IMR-90 (cell line): ENCODE results near the gene ABCD1. TPM values are rescaled to one million over a fixed set of nuclear protein-coding genes. Genes with fewer than 3 reads are reported as not detected.

Source experiments
- ATAC-seq: fragments of 200-7000 bp; cut with Tn5 transposase; 2 replicates; pipeline ENCODE4 v1.9.1; 2020; ENCODE audit warnings: low read depth, mild to moderate bottlenecking, moderate library complexity
- BruUV-seq: library from RNA; stranded (reverse); fragments of 400-500 nt; replicated peaks from 2 replicates; lab custom pipeline; 2021; lab: Mats Ljungman, UMichigan
- CTCF ChIA-PET: fragments of 300-600 bp; formaldehyde crosslinking; extraction: SDS; loops from one replicate; lab custom pipeline; 2021; ENCODE audit warnings: antibody characterized with exemption; lab: Yijun Ruan, JAX
- POLR2A ChIA-PET: fragments of 300-600 bp; sonication (Branson Sonifier 250); formaldehyde crosslinking; loops from one replicate; lab custom pipeline; 2022; ENCODE audit warnings: antibody characterized with exemption; ENCODE audit not compliant: unreplicated experiment; lab: Charles Lee
- DNase-seq: peaks from one replicate; pipeline ENCODE4 v3.0.0; 2013
- H2AFZ ChIP-seq: replicated peaks from 2 replicates; pipeline ENCODE3; 2013; ENCODE audit warnings: low read length, mild to moderate bottlenecking; ENCODE audit not compliant: poor library complexity
- H2AK5ac ChIP-seq: 2 replicates; pipeline ENCODE4 v1.6.1; 2013; ENCODE audit warnings: low read depth, low read length, inconsistent platforms
- H2AK9ac ChIP-seq: replicated peaks from 2 replicates; pipeline ENCODE3; 2013; ENCODE audit warnings: mild to moderate bottlenecking, low read depth, low read length, moderate library complexity; ENCODE audit not compliant: poor library complexity
- H2BK120ac ChIP-seq: 2 replicates; pipeline ENCODE4 v1.6.1; 2013; ENCODE audit warnings: low read depth, low read length, inconsistent platforms
- H2BK15ac ChIP-seq: 3 replicates; pipeline ENCODE4 v1.6.1; 2013; ENCODE audit warnings: low read depth, low read length, inconsistent platforms
- H2BK20ac ChIP-seq: 2 replicates; pipeline ENCODE4 v1.6.1; 2013; ENCODE audit warnings: low read depth, mild to moderate bottlenecking, inconsistent platforms, low read length, moderate library complexity
- H2BK5ac ChIP-seq: 2 replicates; pipeline ENCODE4 v1.6.1; 2013; ENCODE audit warnings: mild to moderate bottlenecking, low read depth, low read length, inconsistent platforms; ENCODE audit not compliant: poor library complexity, severe bottlenecking
- H3K14ac ChIP-seq: replicated peaks from 2 replicates; pipeline ENCODE4 v1.6.1; 2013; ENCODE audit warnings: low read depth, low read length, inconsistent platforms
- H3K18ac ChIP-seq: 2 replicates; pipeline ENCODE4 v1.6.1; 2013; ENCODE audit warnings: low read depth, low read length, control low read depth
- H3K23ac ChIP-seq: 2 replicates; pipeline ENCODE4 v1.6.1; 2013; ENCODE audit warnings: low read depth, low read length, inconsistent platforms
- H3K27ac ChIP-seq: 2 replicates; pipeline ENCODE4 v1.5.1; 2013; ENCODE audit warnings: mild to moderate bottlenecking, control low read depth, low read length; ENCODE audit not compliant: insufficient read depth
- H3K27me3 ChIP-seq: 2 replicates; pipeline ENCODE4 v1.6.1; 2013; ENCODE audit warnings: low read length; ENCODE audit not compliant: control insufficient read depth, insufficient read depth
- H3K36me3 ChIP-seq: 2 replicates; pipeline ENCODE4 v1.6.1; 2013; ENCODE audit warnings: low read length, mixed read lengths; ENCODE audit not compliant: control insufficient read depth, insufficient read depth
- H3K4ac ChIP-seq: 2 replicates; pipeline ENCODE4 v1.6.1; 2013; ENCODE audit warnings: low read depth, low read length, inconsistent platforms
- H3K4me1 ChIP-seq: 2 replicates; pipeline ENCODE4 v1.6.1; 2013; ENCODE audit warnings: low read length, mixed read lengths; ENCODE audit not compliant: control insufficient read depth, insufficient read depth
- H3K4me2 ChIP-seq: 2 replicates; pipeline ENCODE4 v1.6.1; 2013; ENCODE audit warnings: low read depth, mild to moderate bottlenecking, control low read depth, low read length, moderate library complexity
- H3K4me3 ChIP-seq: 2 replicates; pipeline ENCODE4 v1.5.1; 2013; ENCODE audit warnings: low read depth, mild to moderate bottlenecking, control low read depth, low read length, moderate library complexity; ENCODE audit not compliant: insufficient read depth
- H3K56ac ChIP-seq: 2 replicates; pipeline ENCODE4 v1.6.1; 2013; ENCODE audit warnings: low read length, inconsistent platforms; ENCODE audit not compliant: insufficient read depth; ENCODE audit errors: extremely low read depth
- H3K79me1 ChIP-seq, 2 experiments: 2 replicates each; pipeline ENCODE4 v1.6.1; 2013; ENCODE audit warnings: low read length in 2 of 2, inconsistent platforms in 1 of 2, low read depth in 1 of 2
- H3K9ac ChIP-seq: 2 replicates; pipeline ENCODE4 v1.6.1; 2013; ENCODE audit warnings: low read depth, low read length, control low read depth
- H3K9me1 ChIP-seq: 2 replicates; pipeline ENCODE4 v1.6.1; 2013; ENCODE audit warnings: low read length, inconsistent platforms; ENCODE audit not compliant: insufficient read depth
- H3K9me3 ChIP-seq: 2 replicates; pipeline ENCODE4 v1.6.1; 2013; ENCODE audit warnings: low read length; ENCODE audit not compliant: control insufficient read depth, insufficient read depth
- H4K20me1 ChIP-seq: 2 replicates; pipeline ENCODE4 v1.6.1; 2013; ENCODE audit warnings: low read length, inconsistent platforms; ENCODE audit not compliant: insufficient read depth
- H4K5ac ChIP-seq: 2 replicates; pipeline ENCODE4 v1.6.1; 2013; ENCODE audit warnings: mild to moderate bottlenecking, low read depth, low read length, control low read depth
- H4K8ac ChIP-seq, 2 experiments: 2 replicates each; pipeline ENCODE4 v1.6.1; 2013; ENCODE audit warnings: low read depth in 2 of 2, low read length in 2 of 2, control low read depth in 1 of 2, inconsistent platforms in 1 of 2
- H4K91ac ChIP-seq: 2 replicates; pipeline ENCODE4 v1.6.1; 2013; ENCODE audit warnings: low read depth, low read length, inconsistent platforms; ENCODE audit not compliant: insufficient read depth
- BHLHE40 ChIP-seq: fragments of 150-350 bp; IDR thresholded peaks from 2 replicates; pipeline ENCODE4 v1.6.1; 2016; ENCODE audit warnings: mild to moderate bottlenecking, low read depth, low read length
- CEBPB ChIP-seq: IDR thresholded peaks from 2 replicates; pipeline ENCODE4 v1.6.1; 2012; ENCODE audit warnings: low read depth, low read length, improper control_type of control experiment
- CHD1 ChIP-seq: IDR thresholded peaks from 2 replicates; pipeline ENCODE4 v1.6.1; 2012; ENCODE audit warnings: low read depth, low read length, improper control_type of control experiment
- CTCF ChIP-seq: conservative IDR thresholded peaks from 2 replicates; pipeline ENCODE4 v1.5.1; 2012; ENCODE audit warnings: mild to moderate bottlenecking, low read depth, low read length, improper control_type of control experiment
- ELK1 ChIP-seq: fragments of 150-350 bp; IDR thresholded peaks from 2 replicates; pipeline ENCODE4 v1.6.1; 2016; ENCODE audit warnings: low read depth, mild to moderate bottlenecking, low read length, moderate library complexity, borderline replicate concordance
- FOS ChIP-seq: fragments of 150-350 bp; IDR thresholded peaks from 2 replicates; pipeline ENCODE4 v1.6.1; 2016; ENCODE audit warnings: low read depth, low read length
- MAFK ChIP-seq: IDR thresholded peaks from 2 replicates; pipeline ENCODE4 v1.6.1; 2012; ENCODE audit warnings: low read depth, low read length, improper control_type of control experiment
- MAZ ChIP-seq: IDR thresholded peaks from 2 replicates; pipeline ENCODE4 v1.6.1; 2012; ENCODE audit warnings: low read depth, mild to moderate bottlenecking, low read length, improper control_type of control experiment, moderate library complexity, borderline replicate concordance
- MXI1 ChIP-seq: IDR thresholded peaks from 2 replicates; pipeline ENCODE4 v1.6.1; 2012; ENCODE audit warnings: low read depth, mild to moderate bottlenecking, low read length, moderate library complexity, borderline replicate concordance
- NFE2L2 ChIP-seq: fragments of 150-350 bp; IDR thresholded peaks from 2 replicates; pipeline ENCODE4 v1.6.1; 2016; ENCODE audit warnings: low read depth, mild to moderate bottlenecking, low read length
- POLR2A ChIP-seq: IDR thresholded peaks from 2 replicates; pipeline ENCODE4 v1.6.1; 2012; ENCODE audit warnings: mild to moderate bottlenecking, low read depth, low read length
- RAD21 ChIP-seq: IDR thresholded peaks from 2 replicates; pipeline ENCODE4 v1.6.1; 2012; ENCODE audit warnings: low read length, improper control_type of control experiment
- RCOR1 ChIP-seq: IDR thresholded peaks from 2 replicates; pipeline ENCODE4 v1.6.1; 2012; ENCODE audit warnings: mild to moderate bottlenecking, low read length, improper control_type of control experiment; ENCODE audit not compliant: insufficient replicate concordance
- RFX5 ChIP-seq: IDR thresholded peaks from 2 replicates; pipeline ENCODE4 v1.8.0; 2012; ENCODE audit warnings: low read depth, mild to moderate bottlenecking, low read length, moderate library complexity
- SMC3 ChIP-seq: fragments of 150-350 bp; IDR thresholded peaks from 2 replicates; pipeline ENCODE4 v1.6.1; 2016; ENCODE audit warnings: low read depth, mild to moderate bottlenecking, antibody characterized with exemption, low read length, moderate library complexity
- USF2 ChIP-seq: fragments of 150-350 bp; IDR thresholded peaks from 2 replicates; pipeline ENCODE4 v1.6.1; 2017; ENCODE audit warnings: mild to moderate bottlenecking, antibody characterized with exemption, low read length, low read depth
- WGBS, 2 experiments: methylation state at CpG; one replicate each; pipeline versions ENCODE4 v1.1.5 to v1.1.7; 2013; ENCODE audit warnings: missing lambda C conversion rate in 2 of 2; ENCODE audit not compliant: insufficient read length in 1 of 2; ENCODE audit errors: extremely low coverage in 2 of 2; 5-methylcytosine and 5-hydroxymethylcytosine counted together
- dilution Hi-C: fragments of 300-500 bp; cut with HindIII; formaldehyde crosslinking; loops from one replicate; pipeline ENCODE4 v1.14.3; 2018; ENCODE audit warnings: low sequenced_read_pairs; ENCODE audit not compliant: unreplicated experiment
- in situ Hi-C: fragments of 300-500 bp; cut with MboI; formaldehyde crosslinking; loops from 3 replicates; pipeline ENCODE4 v1.14.3; 2019; ENCODE audit warnings: low sequenced_read_pairs, inconsistent platforms, mixed read lengths
- intact Hi-C: fragments of 100-400 bp; cut with micrococcal nuclease; formaldehyde crosslinking; loops from 2 replicates; pipeline ENCODE4 v1.10.0; 2022
- polyA plus RNA-seq, 3 experiments: library from polyadenylated mRNA; depleted of rRNA; stranded (reverse); fragments of >200 nt; gene quantifications; 2 replicates each; pipeline ENCODE4 v1.2.3, GENCODE V29; 2012; ENCODE audit warnings: low replicate concordance in 1 of 3
- total RNA-seq: library from RNA; depleted of rRNA; stranded (reverse); fragments of >200 nt; gene quantifications from 2 replicates; pipeline ENCODE4 v1.2.3, GENCODE V29; 2012

The ABCD1 gene
- total and polyA plus RNA-seq, 2 of the 4 experiments (the other 2 are of a cell fraction) = 4.3 to 7.0 TPM

GRCh38 chrX:153736071-153736820 is 11.6 kb downstream of the ABCD1 start:
- ATAC-seq = no peak
- H3K14ac ChIP-seq = no peak overlapping the region
- H2AK5ac ChIP-seq = no peak overlapping the region
- intact Hi-C loops = no loop called here
- H3K4me1 ChIP-seq = no peaks in the 10 kb centered on the region
- H3K4me2 ChIP-seq = no peak overlapping the region
- in situ Hi-C loops = no loop called here
- dilution Hi-C loops = no loop called here
- no peak overlapping the region for H3K27ac ChIP-seq
- H3K4me3 ChIP-seq = no peak overlapping the region
- no peak overlapping the region for H2BK5ac ChIP-seq
- 0 out of 2 replicates have a peak, but pooled peaks cover 1% of the 10 kb centered on the region for H3K9me3 ChIP-seq
- no peaks in the 10 kb centered on the region for H3K79me1 ChIP-seq
- no TSS peak for BruUV-seq
- peaks cover 10% of the 10 kb centered on the region; the same call in 1 of the 2 replicates for H3K36me3 ChIP-seq
- no peak overlapping the region for H2BK20ac ChIP-seq
- 80% methylated on average over 11 of the region's 30 CpGs; no CpG with 5 or more reads in 1 of the 2 experiments for WGBS, 2 experiments
- no peak overlapping the region for H3K4ac ChIP-seq
- no peak for DNase-seq
- no peak overlapping the region for H3K23ac ChIP-seq
- no peak overlapping the region for H3K56ac ChIP-seq
- H2BK120ac ChIP-seq = no peak overlapping the region
- ChIA-PET POLR2A (no interaction called here), CTCF (no interaction called here)
- H2AFZ ChIP-seq = no peak overlapping the region
- no peak overlapping the region for H4K8ac ChIP-seq
- no peaks in the 10 kb centered on the region for H4K20me1 ChIP-seq
- H2BK15ac ChIP-seq = no peak overlapping the region
- TF ChIP-seq FOS = no peak
- no peak for TF ChIP-seq BHLHE40
- no peak for TF ChIP-seq CEBPB
- no peak for TF ChIP-seq POLR2A
- no peak for TF ChIP-seq RAD21
- TF ChIP-seq ELK1 = no peak
- TF ChIP-seq RFX5 = no peak
- TF ChIP-seq USF2 = no peak
- no peak for TF ChIP-seq SMC3
- TF ChIP-seq MXI1 = no peak
- TF ChIP-seq NFE2L2 = no peak
- no peak for TF ChIP-seq CHD1
- TF ChIP-seq RCOR1 = no peak
- TF ChIP-seq MAFK = no peak
- no peak for TF ChIP-seq MAZ
- TF ChIP-seq CTCF = no peak
- no peaks in the 10 kb centered on the region for H3K27me3 ChIP-seq
- H3K9ac ChIP-seq = no peak overlapping the region
- no peak overlapping the region for H3K18ac ChIP-seq
- H4K91ac ChIP-seq = no peak overlapping the region
- no peak overlapping the region for H4K5ac ChIP-seq
- H3K9me1 ChIP-seq = no peaks in the 10 kb centered on the region
- H2AK9ac ChIP-seq = no peak overlapping the region
